ENCODE results near the gene ZCWPW1. TPM values are rescaled to one million over a fixed set of nuclear protein-coding genes. Genes with fewer than 3 reads are reported as not detected.
A peak's percentile ranks its signal among the peaks of the same experiment; 100 is the strongest.

Gene ZCWPW1
- total and polyA plus RNA-seq, 2 experiments from 2014 or later: 2.2 to 3.3 TPM

DNA sequence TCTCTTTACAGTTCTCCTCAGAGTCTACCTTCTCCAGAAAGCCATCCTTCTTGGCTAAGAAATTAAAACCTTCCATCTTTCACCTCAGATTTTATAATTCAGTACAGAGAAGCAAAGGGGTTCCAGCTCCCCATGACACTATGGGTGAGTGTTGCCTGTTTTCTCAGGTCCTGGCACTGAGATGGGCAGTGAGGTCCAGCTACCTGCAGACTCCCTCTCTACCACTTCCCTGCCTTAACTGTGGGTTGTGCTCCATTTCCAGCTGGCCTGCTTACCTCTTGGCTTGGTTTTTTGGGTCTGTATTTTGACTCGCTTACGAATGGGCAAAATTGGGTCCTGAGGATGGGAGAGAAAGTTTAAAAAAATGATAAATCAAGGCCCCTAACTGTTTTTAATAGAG, 26.3 kb downstream of the ZCWPW1 start:
- no peak for DNase-seq (ENCODE audit: low spot score)
- H3K79me2 ChIP-seq: no peaks in the 10 kb centered on the region
- no peak overlapping the region for H3K27ac ChIP-seq
- H2AFZ ChIP-seq: no peak overlapping the region
- TF ChIP-seq EZH2phosphoT487 (IDR thresholded peaks at IDR 0.05; ENCODE audit: low read depth, severe bottlenecking, unreplicated experiment) (no peak), EZH2 (IDR thresholded peaks at IDR 0.05; ENCODE audit: borderline replicate concordance) (no peak)
- TF ChIP-seq, protein P1, sequence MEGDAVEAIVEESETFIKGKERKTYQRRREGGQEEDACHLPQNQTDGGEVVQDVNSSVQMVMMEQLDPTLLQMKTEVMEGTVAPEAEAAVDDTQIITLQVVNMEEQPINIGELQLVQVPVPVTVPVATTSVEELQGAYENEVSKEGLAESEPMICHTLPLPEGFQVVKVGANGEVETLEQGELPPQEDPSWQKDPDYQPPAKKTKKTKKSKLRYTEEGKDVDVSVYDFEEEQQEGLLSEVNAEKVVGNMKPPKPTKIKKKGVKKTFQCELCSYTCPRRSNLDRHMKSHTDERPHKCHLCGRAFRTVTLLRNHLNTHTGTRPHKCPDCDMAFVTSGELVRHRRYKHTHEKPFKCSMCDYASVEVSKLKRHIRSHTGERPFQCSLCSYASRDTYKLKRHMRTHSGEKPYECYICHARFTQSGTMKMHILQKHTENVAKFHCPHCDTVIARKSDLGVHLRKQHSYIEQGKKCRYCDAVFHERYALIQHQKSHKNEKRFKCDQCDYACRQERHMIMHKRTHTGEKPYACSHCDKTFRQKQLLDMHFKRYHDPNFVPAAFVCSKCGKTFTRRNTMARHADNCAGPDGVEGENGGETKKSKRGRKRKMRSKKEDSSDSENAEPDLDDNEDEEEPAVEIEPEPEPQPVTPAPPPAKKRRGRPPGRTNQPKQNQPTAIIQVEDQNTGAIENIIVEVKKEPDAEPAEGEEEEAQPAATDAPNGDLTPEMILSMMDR (IDR thresholded peaks at IDR 0.05; ENCODE audit: poor library complexity): no peak
- WGBS (ENCODE audit: low lambda C conversion rate, missing lambda C conversion rate): 95% methylated on average over 2 of the region's 2 CpGs
- H3K9me2 ChIP-seq (replicated peaks; ENCODE audit: insufficient read depth): no peaks in the 10 kb centered on the region
- H3K36me3 ChIP-seq (replicated peaks; ENCODE audit: insufficient read depth, low read depth): no peaks in the 10 kb centered on the region
- no peak overlapping the region for H3K4me2 ChIP-seq
- H3K4me1 ChIP-seq (ENCODE audit: insufficient read depth): no peaks in the 10 kb centered on the region
- no peaks in the 10 kb centered on the region for H3K27me3 ChIP-seq
- H4K20me1 ChIP-seq (ENCODE audit: insufficient read depth, poor library complexity, severe bottlenecking): no peaks in the 10 kb centered on the region
- no peaks in the 10 kb centered on the region for H3K9me3 ChIP-seq (ENCODE audit: low read depth)
- H3K4me3 ChIP-seq: no peak overlapping the region

DNA sequence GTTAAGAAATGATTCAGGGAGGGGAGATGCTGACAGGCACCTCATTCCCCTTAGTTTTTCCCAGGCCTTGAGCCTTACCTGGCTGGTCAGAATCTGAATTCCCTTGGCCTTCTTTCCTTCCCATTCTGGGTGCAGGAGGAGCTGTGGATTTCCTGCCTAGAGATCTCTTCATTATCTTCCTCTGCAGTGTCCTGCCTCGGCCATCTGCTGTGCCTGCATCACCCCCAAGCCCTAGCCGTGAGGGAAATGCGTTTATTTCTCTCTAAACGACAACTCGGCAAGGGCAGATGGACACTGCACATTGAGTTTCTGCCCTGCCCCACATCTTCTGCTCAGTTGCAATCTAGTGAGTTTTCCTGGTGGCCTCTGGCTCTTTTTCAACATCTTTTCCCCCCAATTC, 26.7 kb downstream of the ZCWPW1 start:
- Histone ChIP-seq H3K36me3 (replicated peaks; ENCODE audit: insufficient read depth, low read depth) (no peaks in the 10 kb centered on the region), H3K79me2 (no peaks in the 10 kb centered on the region), H3K9me3 (ENCODE audit: low read depth) (no peaks in the 10 kb centered on the region), H2AFZ (no peak overlapping the region), H3K4me1 (ENCODE audit: insufficient read depth) (no peaks in the 10 kb centered on the region), H3K27ac (no peak overlapping the region), H3K4me2 (no peak overlapping the region), H3K9me2 (replicated peaks; ENCODE audit: insufficient read depth) (no peaks in the 10 kb centered on the region), H4K20me1 (ENCODE audit: insufficient read depth, poor library complexity, severe bottlenecking) (no peaks in the 10 kb centered on the region), H3K4me3 (no peak overlapping the region), H3K27me3 (no peaks in the 10 kb centered on the region)
- no peak for DNase-seq (ENCODE audit: low spot score)
- WGBS (ENCODE audit: low lambda C conversion rate, missing lambda C conversion rate): 82% methylated on average over 5 of the region's 5 CpGs
- TF ChIP-seq EZH2phosphoT487 (IDR thresholded peaks at IDR 0.05; ENCODE audit: low read depth, severe bottlenecking, unreplicated experiment) (no peak), EZH2 (IDR thresholded peaks at IDR 0.05; ENCODE audit: borderline replicate concordance) (no peak)
- TF ChIP-seq, protein P1 (IDR thresholded peaks at IDR 0.05; ENCODE audit: poor library complexity): no peak

DNA sequence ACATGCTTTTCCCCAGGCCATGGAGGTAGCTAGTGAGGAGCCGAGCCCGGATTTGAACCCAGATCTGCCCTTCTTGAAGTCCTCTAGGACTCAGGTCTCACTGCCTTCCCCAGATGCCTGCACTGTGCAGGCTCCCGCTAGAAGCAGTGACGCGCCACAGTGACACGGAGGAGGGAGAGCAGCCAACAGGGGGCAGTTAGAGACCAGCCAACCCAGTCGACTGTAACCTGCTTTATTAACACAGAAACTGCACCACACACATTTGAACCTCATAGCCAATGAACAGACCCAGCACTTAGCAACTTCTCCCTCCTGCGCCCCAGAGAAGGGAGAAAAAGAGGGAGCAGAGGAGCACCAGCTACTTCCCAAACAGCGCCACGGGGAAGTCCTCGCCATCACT, 27.8 kb downstream of the ZCWPW1 start:
- no peaks in the 10 kb centered on the region for H3K79me2 ChIP-seq
- no peaks in the 10 kb centered on the region for H3K9me3 ChIP-seq (ENCODE audit: low read depth)
- no peaks in the 10 kb centered on the region for H3K27me3 ChIP-seq
- H2AFZ ChIP-seq: no peak overlapping the region
- H3K4me3 ChIP-seq: no peak overlapping the region
- no peaks in the 10 kb centered on the region for H3K36me3 ChIP-seq (replicated peaks; ENCODE audit: insufficient read depth, low read depth)
- no peaks in the 10 kb centered on the region for H3K9me2 ChIP-seq (replicated peaks; ENCODE audit: insufficient read depth)
- TF ChIP-seq EZH2phosphoT487 (IDR thresholded peaks at IDR 0.05; ENCODE audit: low read depth, severe bottlenecking, unreplicated experiment): no peak
- no peak for TF ChIP-seq EZH2 (IDR thresholded peaks at IDR 0.05; ENCODE audit: borderline replicate concordance)
- TF ChIP-seq, protein P1 (IDR thresholded peaks at IDR 0.05; ENCODE audit: poor library complexity): peak; percentile 15
- no peak overlapping the region for H3K4me2 ChIP-seq
- no peaks in the 10 kb centered on the region for H4K20me1 ChIP-seq (ENCODE audit: insufficient read depth, poor library complexity, severe bottlenecking)
- no peaks in the 10 kb centered on the region for H3K4me1 ChIP-seq (ENCODE audit: insufficient read depth)
- 69% methylated on average over 11 of the region's 11 CpGs for WGBS (ENCODE audit: low lambda C conversion rate, missing lambda C conversion rate)
- no peak for DNase-seq (ENCODE audit: low spot score)
- H3K27ac ChIP-seq: no peak overlapping the region

DNA sequence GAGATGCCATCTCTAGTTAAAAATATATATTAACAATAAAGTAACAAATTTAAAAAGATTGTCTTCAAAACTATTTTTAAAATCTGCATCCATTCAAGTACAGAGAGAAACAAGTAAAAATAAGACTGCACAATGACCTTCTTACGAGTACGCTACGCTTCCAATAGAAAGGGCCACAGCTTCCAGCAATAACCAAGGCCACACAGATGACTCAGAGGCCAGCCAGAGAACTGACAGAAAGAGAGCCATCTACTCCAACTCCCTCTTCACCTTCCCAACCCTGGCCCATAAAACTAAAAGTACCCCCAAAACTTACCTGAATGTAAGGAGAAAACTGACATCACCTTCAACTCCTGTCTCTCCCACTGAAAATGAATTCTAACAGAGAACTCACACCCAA, 28.5 kb downstream of the ZCWPW1 start:
- Histone ChIP-seq H3K27ac (no peak overlapping the region), H3K4me2 (no peak overlapping the region), H3K9me2 (replicated peaks; ENCODE audit: insufficient read depth) (no peaks in the 10 kb centered on the region), H3K4me1 (ENCODE audit: insufficient read depth) (no peaks in the 10 kb centered on the region), H3K27me3 (no peaks in the 10 kb centered on the region), H3K4me3 (no peak overlapping the region), H3K79me2 (no peaks in the 10 kb centered on the region), H3K9me3 (ENCODE audit: low read depth) (no peaks in the 10 kb centered on the region), H4K20me1 (ENCODE audit: insufficient read depth, poor library complexity, severe bottlenecking) (no peaks in the 10 kb centered on the region), H2AFZ (no peak overlapping the region), H3K36me3 (replicated peaks; ENCODE audit: insufficient read depth, low read depth) (no peaks in the 10 kb centered on the region)
- TF ChIP-seq EZH2 (IDR thresholded peaks at IDR 0.05; ENCODE audit: borderline replicate concordance): no peak
- TF ChIP-seq, protein P1 (IDR thresholded peaks at IDR 0.05; ENCODE audit: poor library complexity): no peak
- TF ChIP-seq EZH2phosphoT487 (IDR thresholded peaks at IDR 0.05; ENCODE audit: low read depth, severe bottlenecking, unreplicated experiment): no peak
- 96% methylated on average over 3 of the region's 3 CpGs for WGBS (ENCODE audit: low lambda C conversion rate, missing lambda C conversion rate)
- DNase-seq (ENCODE audit: low spot score): no peak
